ENCODE data around the gene TMEM207.

TMEM207 gene

DNA sequence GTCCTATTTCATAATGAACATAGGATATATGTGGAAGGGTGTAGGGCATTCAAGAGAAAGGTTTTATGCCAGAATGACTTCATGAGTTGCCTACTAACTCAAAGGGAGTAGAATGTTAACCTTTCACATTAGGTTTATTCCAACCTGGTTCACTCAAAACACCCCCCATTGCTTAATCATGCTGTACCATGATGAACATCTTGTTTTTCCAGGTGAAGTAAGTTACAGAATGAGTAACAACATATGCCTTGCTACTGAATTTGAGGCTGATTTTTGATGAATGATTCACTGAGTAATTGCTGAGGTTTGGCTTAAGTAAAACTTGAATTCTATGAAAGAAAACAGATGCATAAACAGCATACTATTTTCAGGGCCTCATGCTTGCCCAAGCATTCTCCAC lies 67.6 kb downstream of the TMEM207 start:
- no peak for DNase-seq

DNA sequence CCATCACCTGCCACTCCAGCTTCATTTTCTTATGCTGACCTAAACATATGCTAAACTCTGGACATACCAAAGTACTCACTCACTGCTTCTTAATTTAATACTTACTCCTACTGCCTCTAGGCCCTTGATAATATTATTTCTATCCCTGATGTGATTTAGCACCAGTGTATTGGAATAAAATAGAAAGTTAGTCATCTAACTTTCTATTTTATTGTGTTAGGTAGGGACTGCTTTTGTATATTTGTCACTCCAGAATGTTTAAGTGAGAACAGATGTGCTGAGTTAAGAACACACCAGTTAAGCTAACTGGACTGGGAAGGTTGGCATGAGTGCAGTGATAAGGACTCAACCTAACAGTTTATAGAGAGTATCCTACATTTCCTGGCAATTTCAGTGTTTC lies 68.3 kb downstream of the TMEM207 start:
- DNase-seq: no peak

DNA sequence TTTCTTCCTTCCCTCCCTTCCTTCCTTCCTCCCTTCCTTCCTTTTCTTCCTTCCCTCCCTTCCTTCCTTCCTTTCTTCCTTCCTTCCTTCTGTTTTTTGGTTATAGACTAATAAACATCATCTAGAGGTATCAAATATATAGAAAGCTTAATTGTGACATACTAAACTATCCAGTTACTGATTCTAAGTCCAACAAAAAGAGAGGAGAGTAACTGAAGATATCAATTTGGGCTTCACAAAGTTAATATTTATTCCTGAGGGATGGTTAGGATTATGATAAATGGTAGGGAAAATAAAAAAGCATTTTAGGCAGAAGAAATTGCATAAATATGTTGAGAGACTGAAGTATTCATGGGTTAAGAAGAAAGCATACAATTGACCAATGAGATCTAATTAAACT lies 69.5 kb downstream of the TMEM207 start:
- no peak for DNase-seq

Measured in NCI-H1417 (cell line).